SH-SY5Y (cell line): ENCODE measurements around the gene HDAC8.

Experiments
- GATA2 ChIP-seq: IDR thresholded peaks from 2 replicates; pipeline ENCODE4 v1.6.1; 2011; ENCODE audit warnings: mild to moderate bottlenecking, low read depth, low read length
- GATA3 ChIP-seq: IDR thresholded peaks from 2 replicates; pipeline ENCODE4 v1.6.1; 2011; ENCODE audit warnings: low read depth, mild to moderate bottlenecking, low read length, moderate library complexity

- TF ChIP-seq GATA2 (no peak), GATA3 (no peak)
Measured at GRCh38 chrX:72387247-72387646, 185.4 kb downstream of the HDAC8 start.
